Panc1 (cell line): Measurements from ENCODE around the gene CCDC152. TPM values are rescaled to one million over a fixed set of nuclear protein-coding genes. Genes with fewer than 3 reads are reported as not detected.

Experiments used
- ATAC-seq: fragments of 200-7000 bp; cut with Tn5 transposase; 2 replicates; pipeline ENCODE4 v1.9.1; 2020; ENCODE audit warnings: mild to moderate bottlenecking, moderate library complexity
- BruUV-seq: library from RNA; stranded (reverse); fragments of 400-500 nt; replicated peaks from 2 replicates; lab custom pipeline; 2021; lab: Mats Ljungman, UMichigan
- CTCF ChIA-PET: fragments of 300-600 bp; sonication (Branson Sonifier 250); formaldehyde crosslinking; loops from one replicate; lab custom pipeline; 2022; ENCODE audit warnings: antibody characterized with exemption; lab: Charles Lee
- POLR2A ChIA-PET: fragments of 300-600 bp; sonication (Branson Sonifier 250); formaldehyde crosslinking; loops from one replicate; lab custom pipeline; 2022; ENCODE audit warnings: antibody characterized with exemption; lab: Charles Lee
- DNase-seq: peaks from one replicate; pipeline ENCODE4 v3.0.0-alpha.2; 2010; ENCODE audit warnings: low read depth, low spot score
- H3K27ac ChIP-seq: 2 replicates; pipeline ENCODE4 v1.5.1; 2011; ENCODE audit warnings: mild to moderate bottlenecking, low read length, inconsistent platforms
- H3K27me3 ChIP-seq: fragments of 200-500 bp; sonication (Bioruptor generic); 2 replicates; pipeline ENCODE4 v1.6.0; 2014; ENCODE audit warnings: low read length, inconsistent platforms; ENCODE audit not compliant: control insufficient read depth, insufficient read depth
- H3K36me3 ChIP-seq: fragments of 200-500 bp; sonication (Bioruptor generic); 2 replicates; pipeline ENCODE4 v1.5.1; 2014; ENCODE audit warnings: inconsistent platforms, mild to moderate bottlenecking, low read length, moderate library complexity; ENCODE audit not compliant: control insufficient read depth, insufficient read depth
- H3K4me1 ChIP-seq: 2 replicates; pipeline ENCODE4 v1.5.1; 2011; ENCODE audit warnings: inconsistent platforms, mild to moderate bottlenecking, low read length, moderate library complexity; ENCODE audit not compliant: control insufficient read depth, insufficient read depth
- H3K4me3 ChIP-seq, 2 experiments: 2 replicates each; pipeline ENCODE4 v1.5.1; 2011 to 2012; ENCODE audit warnings: low read depth in 2 of 2, low read length in 2 of 2, mild to moderate bottlenecking in 2 of 2, inconsistent platforms in 1 of 2, moderate library complexity in 1 of 2
- H3K9me3 ChIP-seq: fragments of 200-500 bp; sonication (Bioruptor generic); 2 replicates; pipeline ENCODE4 v1.5.1; 2014; ENCODE audit warnings: low read depth, mild to moderate bottlenecking, inconsistent platforms, low read length, moderate library complexity; ENCODE audit not compliant: control insufficient read depth, insufficient read depth
- POLR2AphosphoS5 ChIP-seq: IDR thresholded peaks from 2 replicates; pipeline ENCODE4 v1.6.1; 2012; ENCODE audit warnings: mild to moderate bottlenecking, low read depth, low read length, moderate library complexity
- SIN3A ChIP-seq: IDR thresholded peaks from 2 replicates; pipeline ENCODE4 v1.6.1; 2012; ENCODE audit warnings: low read depth, mild to moderate bottlenecking, low read length, moderate library complexity, borderline replicate concordance; ENCODE audit not compliant: insufficient read depth
- TCF7L2 ChIP-seq: IDR thresholded peaks from 2 replicates; pipeline ENCODE4 v1.6.1; 2011; ENCODE audit warnings: mild to moderate bottlenecking, low read depth, low read length, inconsistent platforms
- in situ Hi-C: cut with HindIII; loops from 2 replicates; pipeline ENCODE4 v1.10.0; 2016; ENCODE audit warnings: low sequenced_read_pairs, low pct_unique_long_range_greater_than_20kb
- intact Hi-C: fragments of 100-400 bp; cut with micrococcal nuclease; formaldehyde crosslinking; loops from one replicate; pipeline ENCODE4 v1.10.0; 2022; ENCODE audit not compliant: unreplicated experiment
- total RNA-seq: library from RNA; stranded (reverse); gene quantifications from one replicate; pipeline ENCODE4 v1.2.1, GENCODE V29; 2021; ENCODE audit not compliant: unreplicated experiment
- TF ChIP-seq, protein P1 (sequence below), 2 experiments: IDR thresholded peaks; 2 replicates each; pipeline ENCODE4 v1.6.1; 2011 to 2012; ENCODE audit warnings: low read depth in 2 of 2, control low read depth in 1 of 2, low read length in 1 of 2, mild to moderate bottlenecking in 1 of 2, moderate library complexity in 1 of 2; ENCODE audit not compliant: insufficient read depth in 1 of 2
- TF ChIP-seq, protein P2 (sequence below): fragments of 450-650 bp; IDR thresholded peaks from 2 replicates; pipeline ENCODE4 v1.5.1; 2017; ENCODE audit warnings: mild to moderate bottlenecking

CCDC152 gene
- total RNA-seq, 1 experiment from 2014 or later = not detected

DNA sequence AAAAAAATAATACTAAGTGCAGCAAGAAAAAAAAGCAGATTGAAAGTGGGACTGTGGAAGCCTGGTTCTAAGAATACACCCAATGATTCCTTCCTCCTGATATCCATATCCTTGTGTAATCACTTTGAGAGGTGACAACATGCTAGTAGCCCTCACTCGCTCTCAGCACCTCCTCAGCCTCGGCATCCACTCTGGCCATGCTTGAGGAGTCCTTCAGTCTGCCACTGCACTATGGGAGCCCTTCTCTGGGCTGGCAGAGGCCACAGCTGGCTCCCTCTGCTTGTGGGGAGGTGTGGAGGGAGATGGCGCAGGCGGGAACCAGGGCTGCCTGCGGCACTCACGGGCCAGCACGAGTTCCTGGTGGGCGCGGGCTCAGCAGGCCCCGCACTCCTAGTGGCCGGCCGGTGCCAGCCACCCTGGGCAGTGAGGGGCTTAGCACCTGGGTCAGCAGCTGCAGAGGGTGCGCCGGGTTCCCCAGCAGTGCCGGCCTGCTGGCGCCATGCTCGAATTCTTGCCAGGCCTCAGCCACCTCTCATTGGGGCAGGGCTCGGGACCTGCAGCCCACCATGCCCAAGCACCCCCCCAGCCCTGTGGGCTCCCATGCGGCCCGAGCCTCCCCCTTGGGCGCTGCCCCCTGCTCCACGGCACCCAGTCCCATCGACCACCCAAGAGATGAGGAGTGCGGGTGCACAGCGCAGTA, 79.6 kb downstream of the CCDC152 start:
- TF ChIP-seq TCF7L2 = no peak
- TF ChIP-seq, protein P1, sequence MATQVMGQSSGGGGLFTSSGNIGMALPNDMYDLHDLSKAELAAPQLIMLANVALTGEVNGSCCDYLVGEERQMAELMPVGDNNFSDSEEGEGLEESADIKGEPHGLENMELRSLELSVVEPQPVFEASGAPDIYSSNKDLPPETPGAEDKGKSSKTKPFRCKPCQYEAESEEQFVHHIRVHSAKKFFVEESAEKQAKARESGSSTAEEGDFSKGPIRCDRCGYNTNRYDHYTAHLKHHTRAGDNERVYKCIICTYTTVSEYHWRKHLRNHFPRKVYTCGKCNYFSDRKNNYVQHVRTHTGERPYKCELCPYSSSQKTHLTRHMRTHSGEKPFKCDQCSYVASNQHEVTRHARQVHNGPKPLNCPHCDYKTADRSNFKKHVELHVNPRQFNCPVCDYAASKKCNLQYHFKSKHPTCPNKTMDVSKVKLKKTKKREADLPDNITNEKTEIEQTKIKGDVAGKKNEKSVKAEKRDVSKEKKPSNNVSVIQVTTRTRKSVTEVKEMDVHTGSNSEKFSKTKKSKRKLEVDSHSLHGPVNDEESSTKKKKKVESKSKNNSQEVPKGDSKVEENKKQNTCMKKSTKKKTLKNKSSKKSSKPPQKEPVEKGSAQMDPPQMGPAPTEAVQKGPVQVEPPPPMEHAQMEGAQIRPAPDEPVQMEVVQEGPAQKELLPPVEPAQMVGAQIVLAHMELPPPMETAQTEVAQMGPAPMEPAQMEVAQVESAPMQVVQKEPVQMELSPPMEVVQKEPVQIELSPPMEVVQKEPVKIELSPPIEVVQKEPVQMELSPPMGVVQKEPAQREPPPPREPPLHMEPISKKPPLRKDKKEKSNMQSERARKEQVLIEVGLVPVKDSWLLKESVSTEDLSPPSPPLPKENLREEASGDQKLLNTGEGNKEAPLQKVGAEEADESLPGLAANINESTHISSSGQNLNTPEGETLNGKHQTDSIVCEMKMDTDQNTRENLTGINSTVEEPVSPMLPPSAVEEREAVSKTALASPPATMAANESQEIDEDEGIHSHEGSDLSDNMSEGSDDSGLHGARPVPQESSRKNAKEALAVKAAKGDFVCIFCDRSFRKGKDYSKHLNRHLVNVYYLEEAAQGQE (IDR thresholded peaks at IDR 0.05; ENCODE audit: insufficient read depth in 1 of 2, low read depth in 2 of 2, low read length in 1 of 2) = no peak
- no peak for TF ChIP-seq SIN3A
- ChIA-PET CTCF (no interaction called here), POLR2A (no interaction called here)
- no peak for ATAC-seq
- H3K4me3 ChIP-seq = no peak overlapping the region
- no peaks in the 10 kb centered on the region for H3K36me3 ChIP-seq
- intact Hi-C loops = no loop called here
- in situ Hi-C loops = no loop called here
- no TSS peak for BruUV-seq
- no peaks in the 10 kb centered on the region for H3K9me3 ChIP-seq
- DNase-seq = no peak
- H3K27ac ChIP-seq = no peak overlapping the region
- no peaks in the 10 kb centered on the region for H3K4me1 ChIP-seq
- 0 out of 2 replicates have a peak, but pooled peaks cover 2% of the 10 kb centered on the region for H3K27me3 ChIP-seq

DNA sequence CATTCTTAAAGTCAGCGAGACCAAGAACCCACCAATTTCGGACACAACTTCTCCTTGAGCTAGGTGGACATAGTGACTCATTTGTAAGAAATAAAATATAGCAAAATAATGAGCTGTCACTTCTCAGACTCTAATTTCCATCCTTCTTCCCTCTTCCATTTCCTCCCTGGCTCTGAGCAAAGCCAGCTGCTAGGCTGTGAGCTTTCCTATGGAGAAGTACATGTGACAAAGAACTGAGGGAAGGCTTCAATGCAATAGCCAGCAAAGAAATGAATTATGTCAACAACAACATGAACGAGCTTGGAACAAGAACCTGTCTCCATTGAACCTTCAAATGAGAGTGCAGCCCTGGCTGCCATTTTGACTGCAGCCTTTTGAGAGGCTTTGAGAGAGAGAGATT, 81.0 kb downstream of the CCDC152 start:
- no peak for ATAC-seq
- no peaks in the 10 kb centered on the region for H3K9me3 ChIP-seq
- TF ChIP-seq POLR2AphosphoS5 (no peak), SIN3A (no peak), TCF7L2 (no peak)
- TF ChIP-seq, protein P1 (IDR thresholded peaks at IDR 0.05; ENCODE audit: insufficient read depth in 1 of 2, low read depth in 2 of 2, low read length in 1 of 2) = no peak
- TF ChIP-seq, protein P2, sequence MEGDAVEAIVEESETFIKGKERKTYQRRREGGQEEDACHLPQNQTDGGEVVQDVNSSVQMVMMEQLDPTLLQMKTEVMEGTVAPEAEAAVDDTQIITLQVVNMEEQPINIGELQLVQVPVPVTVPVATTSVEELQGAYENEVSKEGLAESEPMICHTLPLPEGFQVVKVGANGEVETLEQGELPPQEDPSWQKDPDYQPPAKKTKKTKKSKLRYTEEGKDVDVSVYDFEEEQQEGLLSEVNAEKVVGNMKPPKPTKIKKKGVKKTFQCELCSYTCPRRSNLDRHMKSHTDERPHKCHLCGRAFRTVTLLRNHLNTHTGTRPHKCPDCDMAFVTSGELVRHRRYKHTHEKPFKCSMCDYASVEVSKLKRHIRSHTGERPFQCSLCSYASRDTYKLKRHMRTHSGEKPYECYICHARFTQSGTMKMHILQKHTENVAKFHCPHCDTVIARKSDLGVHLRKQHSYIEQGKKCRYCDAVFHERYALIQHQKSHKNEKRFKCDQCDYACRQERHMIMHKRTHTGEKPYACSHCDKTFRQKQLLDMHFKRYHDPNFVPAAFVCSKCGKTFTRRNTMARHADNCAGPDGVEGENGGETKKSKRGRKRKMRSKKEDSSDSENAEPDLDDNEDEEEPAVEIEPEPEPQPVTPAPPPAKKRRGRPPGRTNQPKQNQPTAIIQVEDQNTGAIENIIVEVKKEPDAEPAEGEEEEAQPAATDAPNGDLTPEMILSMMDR = no peak
- POLR2A ChIA-PET = no interaction called here
- H3K27me3 ChIP-seq = 0 out of 2 replicates have a peak, but pooled peaks cover 2% of the 10 kb centered on the region
- intact Hi-C loops = no loop called here
- H3K4me3 ChIP-seq = no peak overlapping the region
- H3K4me1 ChIP-seq = no peaks in the 10 kb centered on the region
- BruUV-seq = no TSS peak
- no peaks in the 10 kb centered on the region for H3K36me3 ChIP-seq
- no peak overlapping the region for H3K27ac ChIP-seq
- CTCF ChIA-PET = no interaction called here
- in situ Hi-C loops = no loop called here
- no peak for DNase-seq
